HG03469 (cell line): Measurements from ENCODE around the gene DMAC2L.
"Not testable (repeated sequence)": the region's sequence is repeated elsewhere in the genome, so short reads cannot be mapped to it uniquely, and the experiment has no call there.

Source experiments
- ATAC-seq: cut with Tn5 transposase; IDR thresholded peaks from one replicate; pipeline ENCODE4 v1.9.1; 2021; ENCODE audit warnings: mild to moderate bottlenecking, moderate library complexity, moderate number of reproducible peaks; ENCODE audit not compliant: unreplicated experiment

DMAC2L gene

GRCh38 chr14:50354527-50354926 lies 42.4 kb downstream of the DMAC2L start:
- no peak for ATAC-seq

DNA sequence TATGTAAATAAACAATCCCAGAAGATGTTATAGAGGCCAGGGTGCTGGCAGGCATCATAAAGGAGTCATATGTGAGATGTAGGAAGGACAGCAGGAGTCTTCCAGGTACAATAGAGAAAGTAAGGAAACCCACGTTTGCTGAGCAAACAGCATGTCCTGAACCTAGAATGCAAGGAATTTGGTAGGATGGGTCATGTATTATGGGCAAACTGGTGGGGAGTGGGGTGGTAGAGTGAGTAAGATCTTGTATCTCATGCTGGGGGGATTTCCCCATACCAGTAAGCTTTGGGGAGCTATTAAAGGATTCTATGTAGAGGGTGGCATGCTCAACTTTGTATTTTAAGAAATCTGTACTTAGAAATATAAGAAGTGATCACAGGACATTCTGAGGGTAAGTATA lies 43.6 kb downstream of the DMAC2L start:
- no peak for ATAC-seq

- not testable (repeated sequence) for ATAC-seq
Measured at GRCh38 chr14:50356283-50356682, 44.2 kb downstream of the DMAC2L start.

DNA sequence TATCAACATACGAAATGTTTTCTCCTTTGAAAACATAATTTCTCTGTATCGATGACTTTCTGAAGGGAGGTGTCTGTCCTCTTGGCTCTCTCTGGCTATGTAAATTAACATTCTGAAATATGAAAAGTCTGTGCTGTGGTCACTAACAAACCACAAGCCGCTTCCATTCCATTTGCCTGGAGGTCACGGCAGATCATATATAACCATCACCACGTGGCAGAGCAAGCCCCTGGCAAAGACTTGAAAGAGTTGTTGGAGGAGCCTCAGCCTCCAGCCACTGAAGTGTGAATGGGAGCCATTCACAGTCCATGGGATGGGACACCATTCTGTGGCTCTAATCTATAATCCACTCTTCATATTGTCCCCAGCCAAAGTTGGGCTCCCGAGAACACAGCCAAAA lies 45.0 kb downstream of the DMAC2L start:
- no peak for ATAC-seq

GRCh38 chr14:50357753-50358395 lies 45.8 kb downstream of the DMAC2L start:
- no peak for ATAC-seq

DNA sequence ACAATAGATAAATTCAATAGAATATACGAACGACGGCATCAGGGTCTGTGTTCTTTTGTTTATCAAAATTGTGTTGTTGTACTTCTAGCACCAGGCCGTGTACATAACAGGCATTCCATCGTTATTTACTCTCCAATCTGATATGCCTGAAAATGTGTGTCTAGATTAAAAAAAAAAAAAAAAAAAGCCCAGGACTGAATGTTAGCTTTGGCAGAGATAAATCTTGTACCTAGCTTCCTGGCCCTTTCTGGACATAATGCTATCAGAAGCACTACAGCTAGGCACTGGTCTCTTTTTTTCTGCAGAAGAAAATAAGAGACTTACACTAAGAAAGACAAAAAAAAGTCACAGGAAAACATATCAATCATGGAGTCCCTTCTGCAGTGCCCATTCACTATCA lies 47.5 kb downstream of the DMAC2L start:
- no peak for ATAC-seq

DNA sequence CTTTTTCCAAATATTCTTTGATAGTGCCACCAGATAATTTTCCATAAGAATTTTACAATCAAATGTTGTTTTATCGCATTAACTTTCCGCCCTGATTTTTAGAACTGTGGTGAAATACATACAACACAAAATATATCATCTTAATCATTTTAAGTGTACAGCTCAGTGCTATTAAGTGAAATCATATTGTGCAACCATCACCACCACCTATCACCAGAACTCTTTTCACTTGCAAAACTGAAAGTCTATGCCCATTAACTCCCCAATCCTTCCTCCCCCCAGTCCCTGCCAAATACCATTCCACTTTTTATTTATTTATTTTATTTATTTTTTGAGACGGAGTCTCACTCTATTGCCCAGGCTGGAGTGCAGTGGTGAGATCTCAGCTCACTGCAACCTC lies 48.0 kb downstream of the DMAC2L start:
- ATAC-seq, result no peak

- ATAC-seq, result no peak
Measured at GRCh38 chr14:50360851-50361250, 48.7 kb downstream of the DMAC2L start.

DNA sequence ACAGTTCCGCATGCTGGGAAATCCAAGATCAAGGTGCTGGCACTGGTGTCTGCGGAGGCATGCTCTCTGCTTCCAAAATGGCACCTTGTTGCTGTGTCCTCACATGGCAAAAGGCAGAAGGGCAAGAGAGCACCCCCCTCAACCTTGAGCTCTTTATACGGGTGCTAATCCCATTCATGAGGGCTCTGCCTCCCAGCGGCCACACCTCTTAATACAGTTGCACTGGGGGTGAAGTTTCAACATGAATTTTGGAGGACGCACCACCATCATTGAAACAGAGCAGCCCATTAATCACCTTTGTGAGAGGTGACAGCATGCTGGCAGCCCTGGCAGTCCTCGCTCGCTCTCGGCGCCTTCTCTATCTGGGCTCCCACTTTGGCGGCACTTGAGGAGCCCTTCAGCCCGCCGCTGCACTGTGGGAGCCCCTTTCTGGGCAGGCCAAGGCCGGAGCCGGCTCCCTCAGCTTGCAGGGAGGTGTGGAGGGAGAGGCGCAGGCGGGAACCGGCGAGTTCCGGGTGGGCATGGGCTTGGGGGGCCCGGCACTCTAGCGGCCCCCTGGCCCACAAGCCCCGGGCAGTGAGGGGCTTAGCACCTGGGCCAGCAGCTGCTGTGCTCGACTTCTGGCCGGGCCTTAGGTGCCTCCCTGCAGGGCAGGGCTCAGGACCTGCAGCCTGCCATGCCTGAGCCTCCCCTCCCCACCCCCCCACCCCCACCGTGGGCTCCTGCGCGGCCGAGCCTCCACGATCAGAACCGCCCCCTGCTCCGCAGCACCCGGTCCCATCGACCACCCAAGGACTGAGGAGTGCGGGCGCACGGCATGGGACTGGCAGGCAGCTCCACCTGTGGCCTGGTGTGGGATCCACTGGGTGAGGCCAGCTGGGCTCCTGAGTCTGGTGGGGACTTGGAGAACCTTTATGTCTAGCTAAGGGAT lies 49.6 kb downstream of the DMAC2L start:
- ATAC-seq, result not testable (repeated sequence)

GRCh38 chr14:50362764-50363713 lies 50.9 kb downstream of the DMAC2L start:
- ATAC-seq, result peak; percentile 3

- ATAC-seq, result peak; percentile 97
Measured at GRCh38 chr14:50363714-50364111, 51.6 kb downstream of the DMAC2L start.

GRCh38 chr14:50364792-50365191 lies 52.7 kb downstream of the DMAC2L start:
- no peak for ATAC-seq

GRCh38 chr14:50365572-50365971 lies 53.4 kb downstream of the DMAC2L start:
- not testable (repeated sequence) for ATAC-seq

DNA sequence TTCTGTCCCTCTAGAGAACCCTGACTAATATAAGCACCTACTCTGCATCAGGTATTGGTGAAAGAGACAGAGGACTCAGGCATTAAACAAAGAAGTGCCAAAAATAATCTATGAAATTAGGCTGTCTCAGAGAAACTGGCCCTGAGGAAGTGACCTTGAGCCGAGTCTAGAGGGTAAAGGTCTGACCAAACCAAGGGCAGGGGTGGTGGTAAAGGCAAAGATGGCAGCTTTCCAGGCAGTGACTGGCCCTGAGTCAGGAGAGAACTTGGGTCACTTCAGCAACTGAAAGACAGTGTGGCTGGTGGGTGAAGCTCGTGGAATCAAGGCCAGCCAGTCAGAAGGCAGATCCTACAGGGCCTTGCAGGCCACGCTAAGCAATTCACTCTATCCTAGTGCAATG lies 54.0 kb downstream of the DMAC2L start:
- ATAC-seq, result no peak

DNA sequence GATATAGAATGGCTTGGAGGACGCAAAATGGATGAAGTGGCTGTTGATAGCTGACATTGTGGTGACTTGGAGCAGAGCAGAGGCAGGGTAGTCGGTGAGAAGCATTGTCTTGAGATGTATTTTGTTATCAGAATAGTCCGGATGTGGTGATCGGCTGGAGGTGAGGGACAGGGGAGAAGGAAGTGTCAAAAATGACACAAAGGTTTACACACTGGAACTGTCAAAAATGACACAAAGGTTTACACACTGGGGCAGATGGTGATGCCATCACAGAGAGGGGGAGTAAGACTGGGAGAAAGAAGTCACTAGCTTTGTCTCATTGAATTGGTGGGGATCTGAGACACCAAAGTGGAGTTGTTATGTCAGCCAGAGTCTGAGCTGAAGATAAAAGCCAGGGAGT lies 54.5 kb downstream of the DMAC2L start:
- no peak for ATAC-seq

- no peak for ATAC-seq
Measured at GRCh38 chr14:50371546-50371945, 59.4 kb downstream of the DMAC2L start.

GRCh38 chr14:50373959-50374358 lies 61.8 kb downstream of the DMAC2L start:
- no peak for ATAC-seq

- ATAC-seq, result no peak
Measured at GRCh38 chr14:50375760-50376159, 63.6 kb downstream of the DMAC2L start.
